Spleen (tissue), 7 donors: Measurements from ENCODE around the gene PPIL6.

Source experiments
- POLR2A ChIP-seq, 3 donors: fragments of 450-650 bp; IDR thresholded peaks; one replicate each; pipeline ENCODE4 v1.5.1; 2017; ENCODE audit warnings: antibody characterized with exemption in 3 of 3, mild to moderate bottlenecking in 1 of 3
- TF ChIP-seq, protein P1 (sequence below), 11 experiments: fragments of 200-600 bp in 7 of 11; fragments of 450-650 bp in 4 of 11; sonication (generic) in 4 of 11; IDR thresholded peaks in 8 of 11; conservative IDR thresholded peaks in 3 of 11; 1 replicate in 7 of 11; 2 replicates in 4 of 11; pipeline versions ENCODE4 v1.4.0 to v1.8.0; 2016 to 2021; ENCODE audit warnings: antibody characterized with exemption in 11 of 11, inconsistent platforms in 4 of 11, mild to moderate bottlenecking in 1 of 11
- donor health status: DM: no; HTN: no; CAD: no; lungs with moderate emphysema.
- donor health status: DM: no; HTN: no; CAD: no.
- donor health status: DM: no; HTN: no; CAD: no.

- TF ChIP-seq, protein P1, sequence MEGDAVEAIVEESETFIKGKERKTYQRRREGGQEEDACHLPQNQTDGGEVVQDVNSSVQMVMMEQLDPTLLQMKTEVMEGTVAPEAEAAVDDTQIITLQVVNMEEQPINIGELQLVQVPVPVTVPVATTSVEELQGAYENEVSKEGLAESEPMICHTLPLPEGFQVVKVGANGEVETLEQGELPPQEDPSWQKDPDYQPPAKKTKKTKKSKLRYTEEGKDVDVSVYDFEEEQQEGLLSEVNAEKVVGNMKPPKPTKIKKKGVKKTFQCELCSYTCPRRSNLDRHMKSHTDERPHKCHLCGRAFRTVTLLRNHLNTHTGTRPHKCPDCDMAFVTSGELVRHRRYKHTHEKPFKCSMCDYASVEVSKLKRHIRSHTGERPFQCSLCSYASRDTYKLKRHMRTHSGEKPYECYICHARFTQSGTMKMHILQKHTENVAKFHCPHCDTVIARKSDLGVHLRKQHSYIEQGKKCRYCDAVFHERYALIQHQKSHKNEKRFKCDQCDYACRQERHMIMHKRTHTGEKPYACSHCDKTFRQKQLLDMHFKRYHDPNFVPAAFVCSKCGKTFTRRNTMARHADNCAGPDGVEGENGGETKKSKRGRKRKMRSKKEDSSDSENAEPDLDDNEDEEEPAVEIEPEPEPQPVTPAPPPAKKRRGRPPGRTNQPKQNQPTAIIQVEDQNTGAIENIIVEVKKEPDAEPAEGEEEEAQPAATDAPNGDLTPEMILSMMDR (IDR thresholded peaks at IDR 0.05 in 8 of 11, conservative IDR thresholded peaks at IDR 0.05 in 3 of 11) = no peak
- TF ChIP-seq POLR2A (IDR thresholded peaks at IDR 0.05) = no peak
Observed at GRCh38 chr6:109340811-109341210, 99.6 kb downstream of the PPIL6 start.
